Osteoblast (primary cell): ENCODE results near the gene PRRG1. TPM values are rescaled to one million over a fixed set of nuclear protein-coding genes. Genes with fewer than 3 reads are reported as not detected.
"Not testable (repeated sequence)": the region's sequence is repeated elsewhere in the genome, so short reads cannot be mapped to it uniquely, and the experiment has no call there.

Experiments used
- DNase-seq: peaks from one replicate; pipeline ENCODE4 v3.0.0; 2011; ENCODE audit warnings: low spot score, mixed read lengths; ENCODE audit not compliant: insufficient read length; ENCODE audit errors: missing footprints
- H2AFZ ChIP-seq: 2 replicates; pipeline ENCODE4 v1.6.0; 2011; ENCODE audit warnings: mild to moderate bottlenecking, low read length
- H3K27ac ChIP-seq: 2 replicates; pipeline ENCODE4 v1.5.1; 2011; ENCODE audit warnings: mild to moderate bottlenecking, low read depth, low read length, moderate library complexity
- H3K27me3 ChIP-seq: 2 replicates; pipeline ENCODE4 v1.6.0; 2012; ENCODE audit warnings: mild to moderate bottlenecking, control low read depth, inconsistent platforms, low read length, moderate library complexity; ENCODE audit not compliant: insufficient read depth
- H3K36me3 ChIP-seq: 2 replicates; pipeline ENCODE4 v1.5.1; 2011; ENCODE audit warnings: mild to moderate bottlenecking, low read length, control low read depth, moderate library complexity; ENCODE audit not compliant: insufficient read depth
- H3K4me1 ChIP-seq: 2 replicates; pipeline ENCODE4 v1.5.1; 2011; ENCODE audit warnings: mild to moderate bottlenecking, low read length, control low read depth, moderate library complexity; ENCODE audit not compliant: insufficient read depth
- H3K4me2 ChIP-seq: 2 replicates; pipeline ENCODE4 v1.6.0; 2011; ENCODE audit warnings: mild to moderate bottlenecking, low read length; ENCODE audit not compliant: insufficient read depth
- H3K4me3 ChIP-seq: fragments of 200-600 bp; sonication (generic); 3 replicates; pipeline ENCODE4 v1.5.1; 2012; ENCODE audit warnings: mild to moderate bottlenecking, low read length, inconsistent platforms; ENCODE audit not compliant: insufficient read depth
- H3K79me2 ChIP-seq: 2 replicates; pipeline ENCODE4 v1.6.0; 2012; ENCODE audit warnings: mild to moderate bottlenecking, low read length, control low read depth, inconsistent platforms; ENCODE audit not compliant: insufficient read depth
- H3K9me3 ChIP-seq: 2 replicates; pipeline ENCODE4 v1.5.1; 2011; ENCODE audit warnings: low read depth, low read length, control low read depth
- H4K20me1 ChIP-seq: 2 replicates; pipeline ENCODE4 v1.6.0; 2012; ENCODE audit warnings: mild to moderate bottlenecking, low read length, control low read depth; ENCODE audit not compliant: insufficient read depth
- CTCF ChIP-seq: IDR thresholded peaks from 2 replicates; pipeline ENCODE4 v1.5.1; 2011; ENCODE audit warnings: mild to moderate bottlenecking, low read depth, low read length, moderate library complexity; ENCODE audit errors: extremely low read depth
- total RNA-seq: library from RNA; depleted of rRNA; stranded (reverse); fragments of >200 nt; gene quantifications from 2 replicates; pipeline ENCODE4 v1.2.3, GENCODE V29; 2012

The PRRG1 gene
- total RNA-seq, 1 donor = 16.3 TPM

GRCh38 chrX:37424000-37424429 is 74.9 kb downstream of the PRRG1 start:
- Histone ChIP-seq H3K4me1 (peaks cover 8% of the 10 kb centered on the region), H3K27ac (no peak overlapping the region), H2AFZ (no peak overlapping the region), H3K9me3 (no peaks in the 10 kb centered on the region), H3K4me2 (no peak overlapping the region), H3K79me2 (no peaks in the 10 kb centered on the region), H3K4me3 (no peak overlapping the region), H3K27me3 (no peaks in the 10 kb centered on the region), H3K36me3 (no peaks in the 10 kb centered on the region), H4K20me1 (no peaks in the 10 kb centered on the region)
- no peak for TF ChIP-seq CTCF
- DNase-seq = no peak

- H3K27me3 ChIP-seq = no peaks in the 10 kb centered on the region
- H3K9me3 ChIP-seq = no peaks in the 10 kb centered on the region
- H2AFZ ChIP-seq = no peak overlapping the region
- peaks cover 8% of the 10 kb centered on the region for H3K4me1 ChIP-seq
- H3K36me3 ChIP-seq = no peaks in the 10 kb centered on the region
- H4K20me1 ChIP-seq = no peaks in the 10 kb centered on the region
- no peak for TF ChIP-seq CTCF
- no peak overlapping the region for H3K4me3 ChIP-seq
- no peaks in the 10 kb centered on the region for H3K79me2 ChIP-seq
- H3K4me2 ChIP-seq = no peak overlapping the region
- H3K27ac ChIP-seq = no peak overlapping the region
- DNase-seq = no peak
These were observed 76.2 kb downstream of the PRRG1 start for GRCh38 chrX:37425370-37425769.

DNA sequence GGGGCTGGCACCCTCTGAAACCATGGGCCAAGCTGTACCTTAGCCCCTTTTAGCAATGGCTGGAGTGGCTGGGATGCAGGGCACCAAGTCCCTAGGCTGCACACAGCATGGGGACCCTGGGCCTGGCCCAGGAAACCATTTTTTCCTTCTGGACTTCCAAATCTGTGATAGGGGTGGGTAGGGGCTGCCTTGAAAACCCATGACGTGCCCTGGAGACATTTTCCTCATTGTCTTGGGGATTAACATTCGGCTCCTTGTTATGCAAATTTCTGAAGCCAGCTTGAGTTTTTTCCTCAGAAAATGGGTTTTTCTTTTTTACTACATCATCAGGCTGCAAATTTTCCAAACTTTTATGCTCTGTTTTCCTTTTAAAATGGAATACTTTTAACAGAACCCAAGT is 79.8 kb downstream of the PRRG1 start:
- H3K27me3 ChIP-seq, H3K79me2 ChIP-seq, H3K36me3 ChIP-seq, H3K4me2 ChIP-seq, DNase-seq, H3K9me3 ChIP-seq, H4K20me1 ChIP-seq, H3K4me3 ChIP-seq, H3K27ac ChIP-seq, H3K4me1 ChIP-seq, H2AFZ ChIP-seq: not testable (repeated sequence)

DNA sequence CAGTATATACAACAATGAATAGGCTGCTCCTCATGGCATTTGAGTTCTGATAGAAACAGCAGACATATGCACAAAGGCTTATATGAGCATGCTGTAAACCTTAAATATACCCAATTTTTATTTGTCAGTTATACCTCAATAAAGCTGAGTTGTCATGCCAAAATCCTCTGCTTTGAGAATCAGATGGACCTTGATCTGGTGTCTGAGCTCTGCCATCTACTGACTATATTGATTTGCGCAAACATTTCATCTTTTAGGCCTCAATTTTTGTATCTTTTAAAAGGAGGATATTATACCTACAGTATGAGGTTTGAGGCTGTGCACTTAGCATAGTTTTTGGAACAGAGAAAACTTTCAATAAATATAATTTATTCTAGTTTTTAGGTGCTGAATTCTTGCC is 85.2 kb downstream of the PRRG1 start:
- H3K79me2 ChIP-seq = no peaks in the 10 kb centered on the region
- H3K36me3 ChIP-seq = no peaks in the 10 kb centered on the region
- H3K27ac ChIP-seq = no peak overlapping the region
- no peak overlapping the region for H2AFZ ChIP-seq
- no peaks in the 10 kb centered on the region for H4K20me1 ChIP-seq
- no peak for TF ChIP-seq CTCF
- H3K4me1 ChIP-seq = no peaks in the 10 kb centered on the region
- H3K9me3 ChIP-seq = no peaks in the 10 kb centered on the region
- no peak for DNase-seq
- H3K4me2 ChIP-seq = no peak overlapping the region
- no peaks in the 10 kb centered on the region for H3K27me3 ChIP-seq
- H3K4me3 ChIP-seq = no peak overlapping the region
